SK-N-SH (cell line): Measurements from ENCODE around the gene PAX2. TPM values are rescaled to one million over a fixed set of nuclear protein-coding genes. Genes with fewer than 3 reads are reported as not detected.
A peak's percentile ranks its signal among the peaks of the same experiment; 100 is the strongest.

ENCODE experiments used
- CTCF ChIA-PET: fragments of 300-600, 350-600 bp; formaldehyde crosslinking; extraction: SDS; loops from one replicate; lab custom pipeline; 2021; lab: Yijun Ruan, JAX
- POLR2A ChIA-PET: fragments of 350-600 bp; sonication (Branson Sonifier 250); formaldehyde crosslinking; extraction: SDS; loops from one replicate; lab custom pipeline; 2020; ENCODE audit warnings: antibody characterized with exemption, inconsistent platforms; lab: Yijun Ruan, JAX
- DNase-seq: peaks from one replicate; pipeline ENCODE4 v3.0.0; 2012
- H2AFZ ChIP-seq: fragments of 200-600 bp; sonication (generic); 2 replicates; pipeline ENCODE4 v1.8.1; 2016; ENCODE audit warnings: antibody characterized with exemption, mild to moderate bottlenecking, low read depth
- H3F3A ChIP-seq: fragments of 200-600 bp; sonication (generic); replicated peaks from 2 replicates; pipeline ENCODE3; 2016; ENCODE audit warnings: antibody characterized with exemption, mild to moderate bottlenecking; ENCODE audit not compliant: insufficient read depth
- H3K27ac ChIP-seq, 2 experiments: fragments of 200-500 bp in 1 of 2; fragments of 200-600 bp in 1 of 2; sonication (Bioruptor generic) in 1 of 2; sonication (generic), shearing (Covaris generic) in 1 of 2; 2 replicates each; pipeline versions ENCODE4 v1.5.1 to v1.6.1; 2014 to 2016; ENCODE audit warnings: low read depth in 2 of 2, inconsistent platforms in 1 of 2, low read length in 1 of 2, mild to moderate bottlenecking in 1 of 2, mixed read lengths in 1 of 2
- H3K27me3 ChIP-seq: fragments of 200-600 bp; sonication (generic), shearing (Covaris generic); 2 replicates; pipeline ENCODE4 v1.6.1; 2016; ENCODE audit warnings: mixed run types; ENCODE audit not compliant: insufficient read depth
- H3K36me3 ChIP-seq, 2 experiments: fragments of 200-500 bp in 1 of 2; fragments of 200-600 bp in 1 of 2; sonication (Bioruptor generic) in 1 of 2; sonication (generic) in 1 of 2; replicated peaks in 1 of 2; 2 replicates each; pipeline versions ENCODE3 to v1.5.1; 2014 to 2016; ENCODE audit warnings: low read length in 1 of 2, mild to moderate bottlenecking in 1 of 2; ENCODE audit not compliant: insufficient read depth in 2 of 2, control insufficient read depth in 1 of 2
- H3K4me1 ChIP-seq, 2 experiments: fragments of 200-500 bp in 1 of 2; fragments of 200-600 bp in 1 of 2; sonication (Bioruptor generic) in 1 of 2; sonication (generic), shearing (Covaris generic) in 1 of 2; 2 replicates each; pipeline versions ENCODE4 v1.5.1 to v1.6.1; 2014 to 2016; ENCODE audit warnings: low read depth in 1 of 2, low read length in 1 of 2, mixed run types in 1 of 2; ENCODE audit not compliant: insufficient read depth in 2 of 2, control insufficient read depth in 1 of 2
- H3K4me2 ChIP-seq: fragments of 200-600 bp; sonication (generic), shearing (Covaris generic); 2 replicates; pipeline ENCODE4 v1.6.1; 2017; ENCODE audit warnings: mixed run types
- H3K4me3 ChIP-seq, 2 experiments: fragments of 200-500 bp in 1 of 2; fragments of 200-600 bp in 1 of 2; sonication (Bioruptor generic) in 1 of 2; sonication (generic), shearing (Covaris generic) in 1 of 2; 2 replicates each; pipeline versions ENCODE4 v1.5.1 to v1.8.1; 2014 to 2016; ENCODE audit warnings: low read depth in 2 of 2, inconsistent platforms in 1 of 2, low read length in 1 of 2, mild to moderate bottlenecking in 1 of 2, mixed read lengths in 1 of 2, moderate library complexity in 1 of 2
- H3K79me2 ChIP-seq: fragments of 200-600 bp; sonication (generic); 2 replicates; pipeline ENCODE4 v1.8.1; 2017; ENCODE audit warnings: mild to moderate bottlenecking; ENCODE audit not compliant: insufficient read depth
- H3K9ac ChIP-seq: fragments of 200-600 bp; sonication (generic); 2 replicates; pipeline ENCODE4 v1.6.1; 2017; ENCODE audit warnings: mixed run types
- H3K9me2 ChIP-seq: fragments of 200-600 bp; sonication (generic); 2 replicates; pipeline ENCODE4 v1.6.1; 2017; ENCODE audit warnings: mixed run types
- H3K9me3 ChIP-seq: fragments of 200-600 bp; sonication (generic); 2 replicates; pipeline ENCODE4 v1.6.1; 2017; ENCODE audit warnings: mixed run types, mild to moderate bottlenecking, moderate library complexity
- H4K20me1 ChIP-seq: fragments of 200-600 bp; sonication (generic); 2 replicates; pipeline ENCODE4 v1.6.1; 2017; ENCODE audit warnings: mild to moderate bottlenecking, mixed run types; ENCODE audit not compliant: insufficient read depth
- CHD2 ChIP-seq: fragments of 150-350 bp; IDR thresholded peaks from 2 replicates; pipeline ENCODE4 v1.6.1; 2018; ENCODE audit warnings: low read length; ENCODE audit not compliant: partially characterized antibody
- EP300 ChIP-seq, 2 experiments: IDR thresholded peaks; 2 replicates each; pipeline versions ENCODE4 v1.4.0 to v1.6.1; 2012; ENCODE audit warnings: borderline replicate concordance in 1 of 2, low read depth in 1 of 2, low read length in 1 of 2
- FOSL2 ChIP-seq: IDR thresholded peaks from 2 replicates; pipeline ENCODE4 v1.4.0; 2012; ENCODE audit warnings: low read depth, mild to moderate bottlenecking, moderate library complexity, borderline replicate concordance
- FOXJ3 ChIP-seq: sonication (generic); formaldehyde crosslinking; IDR thresholded peaks from 2 replicates; pipeline ENCODE4 v1.5.1; 2020; ENCODE audit warnings: mild to moderate bottlenecking, missing genetic modification reagents
- FOXM1 ChIP-seq: IDR thresholded peaks from 2 replicates; pipeline ENCODE4 v1.4.0; 2012; ENCODE audit warnings: low read depth, mild to moderate bottlenecking
- GABPA ChIP-seq: IDR thresholded peaks from 2 replicates; pipeline ENCODE4 v1.4.0; 2012; ENCODE audit warnings: low read depth, mild to moderate bottlenecking
- NRF1 ChIP-seq: IDR thresholded peaks from 2 replicates; pipeline ENCODE4 v1.6.1; 2012; ENCODE audit warnings: low read depth, mild to moderate bottlenecking, low read length
- POLR2AphosphoS5 ChIP-seq: IDR thresholded peaks from 2 replicates; pipeline ENCODE4 v1.6.1; 2012; ENCODE audit warnings: low read depth, low read length
- RAD21 ChIP-seq: IDR thresholded peaks from 2 replicates; pipeline ENCODE4 v1.6.1; 2012; ENCODE audit warnings: mild to moderate bottlenecking, low read length
- RCOR1 ChIP-seq: fragments of 150-350 bp; IDR thresholded peaks from 2 replicates; pipeline ENCODE4 v1.6.1; 2017; ENCODE audit warnings: antibody characterized with exemption, low read length
- RFX5 ChIP-seq: IDR thresholded peaks from 2 replicates; pipeline ENCODE4 v1.6.1; 2012; ENCODE audit warnings: mild to moderate bottlenecking, improper control_type of control experiment, low read length
- RXRA ChIP-seq: IDR thresholded peaks from 2 replicates; pipeline ENCODE4 v1.4.0; 2012; ENCODE audit warnings: low read depth, mild to moderate bottlenecking, borderline replicate concordance
- SIN3A ChIP-seq: IDR thresholded peaks from 2 replicates; pipeline ENCODE4 v1.6.1; 2012; ENCODE audit warnings: low read depth, mild to moderate bottlenecking, low read length, moderate library complexity, borderline replicate concordance
- TEAD4 ChIP-seq: IDR thresholded peaks from 2 replicates; pipeline ENCODE4 v1.4.0; 2012; ENCODE audit warnings: mild to moderate bottlenecking, borderline replicate concordance; ENCODE audit not compliant: insufficient read depth
- YY1 ChIP-seq: IDR thresholded peaks from 2 replicates; pipeline ENCODE4 v1.4.0; 2012; ENCODE audit warnings: low read depth, mild to moderate bottlenecking
- WGBS: methylation state at CpG from one replicate; pipeline ENCODE4 v1.1.6; 2017; ENCODE audit warnings: low lambda C conversion rate; 5-methylcytosine and 5-hydroxymethylcytosine counted together
- polyA plus RNA-seq, 3 experiments: library from polyadenylated mRNA; depleted of rRNA; stranded (reverse); fragments of >200 nt; gene quantifications; 2 replicates each; pipeline ENCODE4 v1.2.3, GENCODE V29; 2012
- TF ChIP-seq, protein P1 (sequence below): IDR thresholded peaks from 2 replicates; pipeline ENCODE4; 2012
- TF ChIP-seq, protein P2 (sequence below): fragments of 150-350 bp; IDR thresholded peaks from 2 replicates; pipeline ENCODE4 v1.6.1; 2016; ENCODE audit warnings: mild to moderate bottlenecking, low read depth, low read length
- TF ChIP-seq, protein P3 (sequence below): IDR thresholded peaks from 2 replicates; pipeline ENCODE4 v1.4.0; 2012; ENCODE audit warnings: low read depth, borderline replicate concordance
- TF ChIP-seq, protein P4 (sequence below): IDR thresholded peaks from 2 replicates; pipeline ENCODE4 v1.6.1; 2012; ENCODE audit warnings: mild to moderate bottlenecking, low read depth, low read length, moderate library complexity
- TF ChIP-seq, protein P5 (sequence below): fragments of 200-600 bp; sonication (generic); IDR thresholded peaks from 2 replicates; pipeline ENCODE4 v1.6.1; 2017; ENCODE audit warnings: antibody characterized with exemption, mild to moderate bottlenecking, moderate library complexity
- TF ChIP-seq, protein P6 (sequence below): IDR thresholded peaks from 2 replicates; pipeline ENCODE4 v1.4.0; 2012; ENCODE audit warnings: low read depth, borderline replicate concordance

The PAX2 gene
- polyA plus RNA-seq, 1 of the 3 experiments (the other 2 are of a cell fraction), result not detected

DNA sequence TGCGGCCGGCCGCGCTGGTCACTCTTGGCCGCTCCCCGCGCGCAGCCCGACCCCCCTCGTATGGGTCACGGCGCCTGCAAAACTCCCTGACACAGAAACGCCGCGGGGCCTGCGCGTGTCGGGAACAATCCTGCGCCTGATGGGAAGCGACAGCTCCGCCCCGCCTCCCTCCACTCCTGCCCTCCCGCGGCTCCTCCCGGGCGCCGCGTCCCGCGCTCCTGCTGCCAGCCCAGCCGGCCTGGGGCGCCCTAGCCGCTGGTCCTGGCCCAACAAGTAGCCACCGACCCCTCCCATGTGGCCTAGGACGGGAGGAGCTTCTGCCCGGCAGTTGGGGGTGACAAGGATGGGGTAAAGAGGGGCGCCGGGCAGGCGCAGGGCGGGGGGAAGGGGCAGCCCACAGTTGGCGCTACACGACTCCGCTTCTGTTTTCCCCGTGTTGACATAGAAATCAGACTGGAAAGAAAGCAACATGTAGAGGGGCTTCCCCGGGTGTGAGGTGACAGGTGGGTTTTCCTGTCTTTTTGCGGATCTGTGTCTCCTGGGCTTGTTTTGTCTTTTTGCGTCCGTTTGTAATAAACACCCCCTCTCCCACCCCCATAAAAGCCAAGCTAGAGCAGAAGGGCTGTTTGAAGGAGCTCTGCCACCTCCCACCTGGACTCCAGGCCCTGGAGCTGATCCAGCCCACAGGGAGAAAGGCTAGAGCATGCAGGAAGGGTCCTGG, 35.1 kb upstream of the PAX2 start:
- Histone ChIP-seq H3K27me3 (peaks cover 38% of the 10 kb centered on the region), H2AFZ (no peak overlapping the region), H3K4me2 (peak overlapping the region; percentile 33; the same call in 1 of the 2 replicates), H3K27ac (peak overlapping the region in 1 of 2 experiments; percentile 45; a peak in 2 of 4 replicates), H3K4me1 (peaks cover 0 to 49% of the 10 kb centered on the region in 2 experiments; a peak in 2 of 4 replicates), H3K9me2 (no peaks in the 10 kb centered on the region), H3K4me3 (peak overlapping the region in 1 of 2 experiments; percentile 29; a peak in 2 of 4 replicates), H3K9me3 (no peaks in the 10 kb centered on the region), H3K79me2 (no peaks in the 10 kb centered on the region), H3K9ac (no peak overlapping the region), H3F3A (no peaks in the 10 kb centered on the region), H3K36me3 (no peaks in the 10 kb centered on the region), H4K20me1 (no peaks in the 10 kb centered on the region)
- WGBS, result 18% methylated on average over 25 of the region's 48 CpGs
- ChIA-PET CTCF (interaction anchor here (0.8 to 4.4 kb wide), 5 partner anchors 10 to 148 kb away, joined by 3 to 19 read pairs (median 6); no protein-coding TSS in a partner anchor), POLR2A (no interaction called here)
- peak; percentile 90 for DNase-seq
- TF ChIP-seq, protein P1, sequence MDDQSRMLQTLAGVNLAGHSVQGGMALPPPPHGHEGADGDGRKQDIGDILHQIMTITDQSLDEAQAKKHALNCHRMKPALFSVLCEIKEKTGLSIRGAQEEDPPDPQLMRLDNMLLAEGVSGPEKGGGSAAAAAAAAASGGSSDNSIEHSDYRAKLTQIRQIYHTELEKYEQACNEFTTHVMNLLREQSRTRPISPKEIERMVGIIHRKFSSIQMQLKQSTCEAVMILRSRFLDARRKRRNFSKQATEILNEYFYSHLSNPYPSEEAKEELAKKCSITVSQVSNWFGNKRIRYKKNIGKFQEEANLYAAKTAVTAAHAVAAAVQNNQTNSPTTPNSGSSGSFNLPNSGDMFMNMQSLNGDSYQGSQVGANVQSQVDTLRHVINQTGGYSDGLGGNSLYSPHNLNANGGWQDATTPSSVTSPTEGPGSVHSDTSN, result no peak
- no peak for TF ChIP-seq YY1
- TF ChIP-seq, protein P2, sequence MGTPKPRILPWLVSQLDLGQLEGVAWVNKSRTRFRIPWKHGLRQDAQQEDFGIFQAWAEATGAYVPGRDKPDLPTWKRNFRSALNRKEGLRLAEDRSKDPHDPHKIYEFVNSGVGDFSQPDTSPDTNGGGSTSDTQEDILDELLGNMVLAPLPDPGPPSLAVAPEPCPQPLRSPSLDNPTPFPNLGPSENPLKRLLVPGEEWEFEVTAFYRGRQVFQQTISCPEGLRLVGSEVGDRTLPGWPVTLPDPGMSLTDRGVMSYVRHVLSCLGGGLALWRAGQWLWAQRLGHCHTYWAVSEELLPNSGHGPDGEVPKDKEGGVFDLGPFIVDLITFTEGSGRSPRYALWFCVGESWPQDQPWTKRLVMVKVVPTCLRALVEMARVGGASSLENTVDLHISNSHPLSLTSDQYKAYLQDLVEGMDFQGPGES, result no peak
- TF ChIP-seq EP300 (IDR thresholded peaks at IDR 0.05; ENCODE audit: borderline replicate concordance in 1 of 2, low read depth in 1 of 2, low read length in 1 of 2), result peak in 1 of 2 experiments; percentile 17; a peak in 1 of 4 replicates
- TF ChIP-seq, protein P3, sequence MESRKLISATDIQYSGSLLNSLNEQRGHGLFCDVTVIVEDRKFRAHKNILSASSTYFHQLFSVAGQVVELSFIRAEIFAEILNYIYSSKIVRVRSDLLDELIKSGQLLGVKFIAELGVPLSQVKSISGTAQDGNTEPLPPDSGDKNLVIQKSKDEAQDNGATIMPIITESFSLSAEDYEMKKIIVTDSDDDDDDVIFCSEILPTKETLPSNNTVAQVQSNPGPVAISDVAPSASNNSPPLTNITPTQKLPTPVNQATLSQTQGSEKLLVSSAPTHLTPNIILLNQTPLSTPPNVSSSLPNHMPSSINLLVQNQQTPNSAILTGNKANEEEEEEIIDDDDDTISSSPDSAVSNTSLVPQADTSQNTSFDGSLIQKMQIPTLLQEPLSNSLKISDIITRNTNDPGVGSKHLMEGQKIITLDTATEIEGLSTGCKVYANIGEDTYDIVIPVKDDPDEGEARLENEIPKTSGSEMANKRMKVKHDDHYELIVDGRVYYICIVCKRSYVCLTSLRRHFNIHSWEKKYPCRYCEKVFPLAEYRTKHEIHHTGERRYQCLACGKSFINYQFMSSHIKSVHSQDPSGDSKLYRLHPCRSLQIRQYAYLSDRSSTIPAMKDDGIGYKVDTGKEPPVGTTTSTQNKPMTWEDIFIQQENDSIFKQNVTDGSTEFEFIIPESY, result no peak
- TF ChIP-seq SIN3A, result no peak
- no peak for TF ChIP-seq FOSL2
- TF ChIP-seq RFX5, result no peak
- TF ChIP-seq, protein P4, sequence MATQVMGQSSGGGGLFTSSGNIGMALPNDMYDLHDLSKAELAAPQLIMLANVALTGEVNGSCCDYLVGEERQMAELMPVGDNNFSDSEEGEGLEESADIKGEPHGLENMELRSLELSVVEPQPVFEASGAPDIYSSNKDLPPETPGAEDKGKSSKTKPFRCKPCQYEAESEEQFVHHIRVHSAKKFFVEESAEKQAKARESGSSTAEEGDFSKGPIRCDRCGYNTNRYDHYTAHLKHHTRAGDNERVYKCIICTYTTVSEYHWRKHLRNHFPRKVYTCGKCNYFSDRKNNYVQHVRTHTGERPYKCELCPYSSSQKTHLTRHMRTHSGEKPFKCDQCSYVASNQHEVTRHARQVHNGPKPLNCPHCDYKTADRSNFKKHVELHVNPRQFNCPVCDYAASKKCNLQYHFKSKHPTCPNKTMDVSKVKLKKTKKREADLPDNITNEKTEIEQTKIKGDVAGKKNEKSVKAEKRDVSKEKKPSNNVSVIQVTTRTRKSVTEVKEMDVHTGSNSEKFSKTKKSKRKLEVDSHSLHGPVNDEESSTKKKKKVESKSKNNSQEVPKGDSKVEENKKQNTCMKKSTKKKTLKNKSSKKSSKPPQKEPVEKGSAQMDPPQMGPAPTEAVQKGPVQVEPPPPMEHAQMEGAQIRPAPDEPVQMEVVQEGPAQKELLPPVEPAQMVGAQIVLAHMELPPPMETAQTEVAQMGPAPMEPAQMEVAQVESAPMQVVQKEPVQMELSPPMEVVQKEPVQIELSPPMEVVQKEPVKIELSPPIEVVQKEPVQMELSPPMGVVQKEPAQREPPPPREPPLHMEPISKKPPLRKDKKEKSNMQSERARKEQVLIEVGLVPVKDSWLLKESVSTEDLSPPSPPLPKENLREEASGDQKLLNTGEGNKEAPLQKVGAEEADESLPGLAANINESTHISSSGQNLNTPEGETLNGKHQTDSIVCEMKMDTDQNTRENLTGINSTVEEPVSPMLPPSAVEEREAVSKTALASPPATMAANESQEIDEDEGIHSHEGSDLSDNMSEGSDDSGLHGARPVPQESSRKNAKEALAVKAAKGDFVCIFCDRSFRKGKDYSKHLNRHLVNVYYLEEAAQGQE, result no peak
- no peak for TF ChIP-seq GABPA
- peak; percentile 43 for TF ChIP-seq CHD2
- TF ChIP-seq POLR2AphosphoS5, result no peak
- TF ChIP-seq, protein P5, sequence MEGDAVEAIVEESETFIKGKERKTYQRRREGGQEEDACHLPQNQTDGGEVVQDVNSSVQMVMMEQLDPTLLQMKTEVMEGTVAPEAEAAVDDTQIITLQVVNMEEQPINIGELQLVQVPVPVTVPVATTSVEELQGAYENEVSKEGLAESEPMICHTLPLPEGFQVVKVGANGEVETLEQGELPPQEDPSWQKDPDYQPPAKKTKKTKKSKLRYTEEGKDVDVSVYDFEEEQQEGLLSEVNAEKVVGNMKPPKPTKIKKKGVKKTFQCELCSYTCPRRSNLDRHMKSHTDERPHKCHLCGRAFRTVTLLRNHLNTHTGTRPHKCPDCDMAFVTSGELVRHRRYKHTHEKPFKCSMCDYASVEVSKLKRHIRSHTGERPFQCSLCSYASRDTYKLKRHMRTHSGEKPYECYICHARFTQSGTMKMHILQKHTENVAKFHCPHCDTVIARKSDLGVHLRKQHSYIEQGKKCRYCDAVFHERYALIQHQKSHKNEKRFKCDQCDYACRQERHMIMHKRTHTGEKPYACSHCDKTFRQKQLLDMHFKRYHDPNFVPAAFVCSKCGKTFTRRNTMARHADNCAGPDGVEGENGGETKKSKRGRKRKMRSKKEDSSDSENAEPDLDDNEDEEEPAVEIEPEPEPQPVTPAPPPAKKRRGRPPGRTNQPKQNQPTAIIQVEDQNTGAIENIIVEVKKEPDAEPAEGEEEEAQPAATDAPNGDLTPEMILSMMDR, result no peak
- no peak for TF ChIP-seq RAD21
- peak; percentile 45; the same call in 1 of the 2 replicates for TF ChIP-seq RCOR1
- no peak for TF ChIP-seq FOXM1
- TF ChIP-seq, protein P6, sequence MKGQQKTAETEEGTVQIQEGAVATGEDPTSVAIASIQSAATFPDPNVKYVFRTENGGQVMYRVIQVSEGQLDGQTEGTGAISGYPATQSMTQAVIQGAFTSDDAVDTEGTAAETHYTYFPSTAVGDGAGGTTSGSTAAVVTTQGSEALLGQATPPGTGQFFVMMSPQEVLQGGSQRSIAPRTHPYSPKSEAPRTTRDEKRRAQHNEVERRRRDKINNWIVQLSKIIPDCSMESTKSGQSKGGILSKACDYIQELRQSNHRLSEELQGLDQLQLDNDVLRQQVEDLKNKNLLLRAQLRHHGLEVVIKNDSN, result no peak
- peak; percentile 11; the same call in 1 of the 2 replicates for TF ChIP-seq NRF1
- no peak for TF ChIP-seq RXRA
- peak; percentile 56; the same call in 1 of the 2 replicates for TF ChIP-seq FOXJ3 (CRISPR knock-in tag)
- TF ChIP-seq TEAD4, result no peak
